Effector memory CD8-positive, alpha-beta T cell (primary cell): ENCODE data around the gene B3GNT4.
A peak's percentile ranks its signal among the peaks of the same experiment; 100 is the strongest.
"Not testable (repeated sequence)": the region's sequence is repeated elsewhere in the genome, so short reads cannot be mapped to it uniquely, and the experiment has no call there.

ENCODE experiments used
- ATAC-seq: fragments of 150-1000 bp; cut with Tn5 transposase; replicated peaks from 2 replicates; pipeline ENCODE4 v1.10.0; 2021; ENCODE audit warnings: mild to moderate bottlenecking, moderate library complexity
- DNase-seq, 3 experiments: peaks; one replicate each; pipeline ENCODE4 v3.0.0; 2021
- H3K27ac Mint-ChIP-seq, 2 donors: one replicate each; pipeline ENCODE4 v1.8.0; 2022; ENCODE audit warnings: mild to moderate bottlenecking in 2 of 2, mixed read lengths in 2 of 2, moderate library complexity in 2 of 2
- H3K27me3 Mint-ChIP-seq, 2 donors: one replicate each; pipeline ENCODE4 v1.8.0; 2022; ENCODE audit warnings: mixed read lengths in 2 of 2
- H3K36me3 Mint-ChIP-seq: one replicate; pipeline ENCODE4 v1.8.0; 2022; ENCODE audit warnings: mild to moderate bottlenecking, moderate library complexity, mixed read lengths; ENCODE audit not compliant: insufficient read depth
- H3K4me1 Mint-ChIP-seq, 2 donors: one replicate each; pipeline ENCODE4 v1.8.0; 2022; ENCODE audit warnings: low read depth in 2 of 2, mixed read lengths in 2 of 2
- H3K4me3 Mint-ChIP-seq, 2 donors: one replicate each; pipeline ENCODE4 v1.8.0; 2022; ENCODE audit warnings: mild to moderate bottlenecking in 2 of 2, mixed read lengths in 2 of 2, moderate library complexity in 2 of 2
- H3K9me3 Mint-ChIP-seq, 2 donors: one replicate each; pipeline ENCODE4 v1.8.0; 2022; ENCODE audit warnings: mixed read lengths in 2 of 2

B3GNT4 gene

GRCh38 chr12:122195405-122195804, 8.1 kb upstream of the B3GNT4 start:
- peaks cover 6% of the 10 kb centered on the region in 2 donors for H3K4me1 Mint-ChIP-seq
- no peaks in the 10 kb centered on the region for H3K36me3 Mint-ChIP-seq
- no peak overlapping the region for H3K27ac Mint-ChIP-seq
- H3K4me3 Mint-ChIP-seq: no peak overlapping the region
- H3K9me3 Mint-ChIP-seq: no peaks in the 10 kb centered on the region
- no peak for ATAC-seq
- H3K27me3 Mint-ChIP-seq: peaks cover 7 to 38% of the 10 kb centered on the region in 2 donors
- DNase-seq: no peak

GRCh38 chr12:122197612-122197966, 5.9 kb upstream of the B3GNT4 start:
- Mint-ChIP-seq H3K36me3 (peaks cover 1% of the 10 kb centered on the region), H3K9me3 (no peaks in the 10 kb centered on the region), H3K27me3 (peaks cover 9 to 33% of the 10 kb centered on the region in 2 donors), H3K4me3 (peak overlapping the region in 1 of 2 donors; percentile 30), H3K4me1 (peaks cover 3 to 6% of the 10 kb centered on the region in 2 donors), H3K27ac (no peak overlapping the region)
- DNase-seq: no peak
- no peak for ATAC-seq

GRCh38 chr12:122199484-122200355, 3.8 kb upstream of the B3GNT4 start:
- Mint-ChIP-seq H3K36me3 (peaks cover 2% of the 10 kb centered on the region), H3K27ac (no peak overlapping the region), H3K27me3 (peaks cover 11 to 29% of the 10 kb centered on the region in 2 donors), H3K4me3 (no peak overlapping the region), H3K4me1 (peaks cover 8 to 10% of the 10 kb centered on the region in 2 donors), H3K9me3 (no peaks in the 10 kb centered on the region)
- DNase-seq (no peak), ATAC-seq (no peak)

GRCh38 chr12:122200541-122201175, 2.9 kb upstream of the B3GNT4 start:
- Mint-ChIP-seq H3K27me3 (peaks cover 17 to 29% of the 10 kb centered on the region in 2 donors), H3K27ac (no peak overlapping the region), H3K4me3 (no peak overlapping the region), H3K4me1 (peaks cover 14 to 15% of the 10 kb centered on the region in 2 donors), H3K36me3 (peaks cover 11% of the 10 kb centered on the region), H3K9me3 (no peaks in the 10 kb centered on the region)
- ATAC-seq (no peak), DNase-seq (no peak)

- Mint-ChIP-seq H3K9me3 (no peaks in the 10 kb centered on the region), H3K4me1 (peaks cover 14 to 15% of the 10 kb centered on the region in 2 donors), H3K27ac (no peak overlapping the region), H3K27me3 (peaks cover 17 to 29% of the 10 kb centered on the region in 2 donors), H3K4me3 (no peak overlapping the region), H3K36me3 (peaks cover 17% of the 10 kb centered on the region)
- ATAC-seq (no peak), DNase-seq (no peak)
Observed at GRCh38 chr12:122201381-122201780, 2.1 kb upstream of the B3GNT4 start.

- H3K27me3 Mint-ChIP-seq: peaks cover 17 to 28% of the 10 kb centered on the region in 2 donors
- ATAC-seq (no peak), DNase-seq (no peak)
- peaks cover 14 to 15% of the 10 kb centered on the region in 2 donors for H3K4me1 Mint-ChIP-seq
- no peak overlapping the region for H3K27ac Mint-ChIP-seq
- H3K4me3 Mint-ChIP-seq: no peak overlapping the region
- H3K9me3 Mint-ChIP-seq: no peaks in the 10 kb centered on the region
- H3K36me3 Mint-ChIP-seq: peaks cover 23% of the 10 kb centered on the region
Observed at GRCh38 chr12:122202017-122202416, 1.5 kb upstream of the B3GNT4 start.

GRCh38 chr12:122202811-122203210, 698 bp upstream of the B3GNT4 start:
- Mint-ChIP-seq H3K36me3 (peaks cover 28% of the 10 kb centered on the region), H3K27me3 (peaks cover 17 to 21% of the 10 kb centered on the region in 2 donors), H3K4me3 (peak overlapping the region; percentile 79 to 82), H3K4me1 (peaks cover 9 to 11% of the 10 kb centered on the region in 2 donors)
- H3K27ac Mint-ChIP-seq, H3K9me3 Mint-ChIP-seq, ATAC-seq, DNase-seq: not testable (repeated sequence)

- Mint-ChIP-seq H3K4me1 (peaks cover 9 to 12% of the 10 kb centered on the region in 2 donors), H3K4me3 (peak overlapping the region; percentile 69 to 71), H3K27ac (peak overlapping the region; percentile 4 to 41), H3K36me3 (peaks cover 44% of the 10 kb centered on the region), H3K27me3 (peaks cover 10 to 17% of the 10 kb centered on the region in 2 donors), H3K9me3 (no peaks in the 10 kb centered on the region)
- ATAC-seq: peak; percentile 23
- no peak for DNase-seq
Observed at GRCh38 chr12:122204167-122205052, 901 bp downstream of the B3GNT4 start.

GRCh38 chr12:122205053-122205925, 1.8 kb downstream of the B3GNT4 start:
- Mint-ChIP-seq H3K27me3 (peaks cover 2 to 11% of the 10 kb centered on the region in 2 donors), H3K36me3 (peaks cover 53% of the 10 kb centered on the region), H3K9me3 (no peaks in the 10 kb centered on the region), H3K27ac (peak overlapping the region in 1 of 2 donors; percentile 30), H3K4me1 (peaks cover 9 to 12% of the 10 kb centered on the region in 2 donors), H3K4me3 (peak overlapping the region; percentile 69 to 71)
- ATAC-seq: no peak
- no peak for DNase-seq

GRCh38 chr12:122206111-122206881, 2.8 kb downstream of the B3GNT4 start:
- H3K9me3 Mint-ChIP-seq: no peaks in the 10 kb centered on the region
- peak overlapping the region in 1 of 2 donors; percentile 40 for H3K4me3 Mint-ChIP-seq
- H3K27me3 Mint-ChIP-seq: peaks cover 0 to 8% of the 10 kb centered on the region in 2 donors
- peak overlapping the region in 1 of 2 donors; percentile 30 for H3K27ac Mint-ChIP-seq
- peaks cover 9 to 12% of the 10 kb centered on the region in 2 donors for H3K4me1 Mint-ChIP-seq
- peaks cover 63% of the 10 kb centered on the region for H3K36me3 Mint-ChIP-seq
- DNase-seq (no peak), ATAC-seq (no peak)

- H3K27ac Mint-ChIP-seq: peak overlapping the region in 1 of 2 donors; percentile 30
Observed at GRCh38 chr12:122206976-122207375, 3.5 kb downstream of the B3GNT4 start.

GRCh38 chr12:122207391-122207790, 3.9 kb downstream of the B3GNT4 start:
- H3K4me1 Mint-ChIP-seq: peaks cover 9 to 12% of the 10 kb centered on the region in 2 donors
- DNase-seq: no peak

More at GRCh38 chr12:122206976-122207375, 3.5 kb downstream of the B3GNT4 start:
- H3K36me3 Mint-ChIP-seq: peaks cover 69% of the 10 kb centered on the region
- no peaks in the 10 kb centered on the region for H3K9me3 Mint-ChIP-seq
- H3K27me3 Mint-ChIP-seq: peaks cover 0 to 8% of the 10 kb centered on the region in 2 donors
- ATAC-seq (no peak), DNase-seq (no peak)
- H3K4me1 Mint-ChIP-seq: peaks cover 9 to 12% of the 10 kb centered on the region in 2 donors
- H3K4me3 Mint-ChIP-seq: peak overlapping the region in 1 of 2 donors; percentile 40

More at GRCh38 chr12:122207391-122207790, 3.9 kb downstream of the B3GNT4 start:
- peaks cover 0 to 8% of the 10 kb centered on the region in 2 donors for H3K27me3 Mint-ChIP-seq
- H3K4me3 Mint-ChIP-seq: no peak overlapping the region
- ATAC-seq: no peak
- peaks cover 73% of the 10 kb centered on the region for H3K36me3 Mint-ChIP-seq
- H3K9me3 Mint-ChIP-seq: no peaks in the 10 kb centered on the region
- peak overlapping the region; percentile 18 to 60 for H3K27ac Mint-ChIP-seq
